Stromal cell of bone marrow (primary cell): ENCODE results near the gene TCEAL5.
"Not testable (repeated sequence)": the region's sequence is repeated elsewhere in the genome, so short reads cannot be mapped to it uniquely, and the experiment has no call there.

Source experiments
- DNase-seq: peaks from one replicate; pipeline ENCODE4 v3.0.0-alpha.2; 2012; ENCODE audit warnings: low read depth

TCEAL5 gene

GRCh38 chrX:103276581-103277002 is at the start of gene TCEAL5:
Gene TCEAL5, minus strand, starts transcription at chrX:103276750. Its CDS starts 2,187 bp downstream, at chrX:103274563.
- DNase-seq: no peak

GRCh38 chrX:103311399-103311780 is 34.8 kb upstream of the TCEAL5 start:
- no peak for DNase-seq

- peak; percentile 1 for DNase-seq
Measured at GRCh38 chrX:103310555-103311398, 34.2 kb upstream of the TCEAL5 start, which contains the start of gene BEX2. Gene BEX2, minus strand, starts transcription at chrX:103310990. Its CDS starts 1,014 bp downstream, at chrX:103309976.

GRCh38 chrX:103309860-103310554 is 33.5 kb upstream of the TCEAL5 start:
- no peak for DNase-seq

GRCh38 chrX:103305666-103306065 is 29.1 kb upstream of the TCEAL5 start:
- not testable (repeated sequence) for DNase-seq

GRCh38 chrX:103304705-103305104 is 28.2 kb upstream of the TCEAL5 start:
- DNase-seq: no peak

GRCh38 chrX:103293118-103293517 is 16.6 kb upstream of the TCEAL5 start:
- no peak for DNase-seq

- no peak for DNase-seq
Measured at GRCh38 chrX:103279624-103280023, 3.1 kb upstream of the TCEAL5 start.

GRCh38 chrX:103275947-103276567 is 493 bp downstream of the TCEAL5 start:
- DNase-seq: no peak

GRCh38 chrX:103274284-103274683 is 2.3 kb downstream of the TCEAL5 start:
- no peak for DNase-seq

GRCh38 chrX:103258275-103258674 is 18.3 kb downstream of the TCEAL5 start:
- DNase-seq: no peak

- DNase-seq: no peak
Measured at GRCh38 chrX:103256651-103257050, 19.9 kb downstream of the TCEAL5 start.

- DNase-seq: peak; percentile 64
Measured at GRCh38 chrX:103254921-103255493, 21.5 kb downstream of the TCEAL5 start, which contains the start of gene TCEAL8. Gene TCEAL8, minus strand, starts transcription at chrX:103255155. Its CDS starts 1,176 bp downstream, at chrX:103253979.

GRCh38 chrX:103254171-103254824 is 22.3 kb downstream of the TCEAL5 start:
- no peak for DNase-seq

GRCh38 chrX:103253608-103254007 is 22.9 kb downstream of the TCEAL5 start:
- no peak for DNase-seq

- DNase-seq: no peak
Measured at GRCh38 chrX:103250977-103251376, 25.6 kb downstream of the TCEAL5 start.

- DNase-seq: no peak
Measured at GRCh38 chrX:103249805-103250204, 26.7 kb downstream of the TCEAL5 start.

- no peak for DNase-seq
Measured at GRCh38 chrX:103248553-103248952, 28.0 kb downstream of the TCEAL5 start.

- DNase-seq: no peak
Measured at GRCh38 chrX:103240155-103240554, 36.4 kb downstream of the TCEAL5 start.

GRCh38 chrX:103236296-103236695 is 40.3 kb downstream of the TCEAL5 start:
- DNase-seq: no peak

GRCh38 chrX:103235608-103236007 is 40.9 kb downstream of the TCEAL5 start:
- DNase-seq: not testable (repeated sequence)

GRCh38 chrX:103234869-103235268 is 41.7 kb downstream of the TCEAL5 start:
- no peak for DNase-seq
